ENCODE measurements around the gene HPS1.

Gene HPS1

DNA sequence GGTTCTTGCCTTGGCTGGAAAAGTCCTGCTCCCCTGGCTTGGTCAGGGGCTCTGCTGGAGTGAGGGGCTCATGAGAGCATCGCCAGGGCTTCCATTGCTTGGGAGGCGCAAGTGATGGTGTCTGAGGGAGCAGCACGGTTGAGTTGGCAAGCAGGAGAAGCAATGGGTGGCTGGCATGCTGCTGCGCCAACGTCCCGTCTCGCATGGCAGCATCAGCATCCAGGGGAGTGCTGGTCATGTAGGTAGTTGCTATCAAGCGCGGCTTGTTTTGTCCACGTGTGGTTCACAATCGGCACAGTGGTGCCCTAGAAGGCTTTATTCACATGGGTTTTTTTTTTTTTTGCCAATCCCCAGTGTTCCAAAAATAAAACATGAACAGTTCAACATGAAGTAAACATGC lies 35.6 kb downstream of the HPS1 start:
- no peak for DNase-seq

- DNase-seq = no peak
Measured at GRCh38 chr10:98410759-98411158, 36.0 kb downstream of the HPS1 start.

GRCh38 chr10:98410135-98410743 lies 36.5 kb downstream of the HPS1 start:
- no peak for DNase-seq

DNA sequence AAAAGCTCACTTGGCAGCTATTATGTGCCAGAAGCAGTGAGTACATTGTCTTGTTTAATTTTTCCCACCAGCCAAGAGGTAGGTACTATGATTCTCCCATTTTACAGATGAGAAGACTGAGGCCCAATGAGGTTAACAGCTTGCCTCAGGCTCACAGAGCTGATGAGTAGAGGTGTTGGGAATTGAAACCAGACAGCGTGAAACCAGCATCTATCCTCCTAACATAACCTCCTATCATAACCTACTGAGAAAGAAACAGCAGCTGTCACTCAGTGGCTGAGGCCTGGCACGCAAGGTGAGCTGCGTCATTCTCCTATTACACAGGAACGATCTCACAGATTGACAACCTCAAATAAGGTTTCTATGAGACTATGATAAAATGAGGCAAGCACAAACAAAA lies 37.9 kb downstream of the HPS1 start:
- no peak for DNase-seq

DNA sequence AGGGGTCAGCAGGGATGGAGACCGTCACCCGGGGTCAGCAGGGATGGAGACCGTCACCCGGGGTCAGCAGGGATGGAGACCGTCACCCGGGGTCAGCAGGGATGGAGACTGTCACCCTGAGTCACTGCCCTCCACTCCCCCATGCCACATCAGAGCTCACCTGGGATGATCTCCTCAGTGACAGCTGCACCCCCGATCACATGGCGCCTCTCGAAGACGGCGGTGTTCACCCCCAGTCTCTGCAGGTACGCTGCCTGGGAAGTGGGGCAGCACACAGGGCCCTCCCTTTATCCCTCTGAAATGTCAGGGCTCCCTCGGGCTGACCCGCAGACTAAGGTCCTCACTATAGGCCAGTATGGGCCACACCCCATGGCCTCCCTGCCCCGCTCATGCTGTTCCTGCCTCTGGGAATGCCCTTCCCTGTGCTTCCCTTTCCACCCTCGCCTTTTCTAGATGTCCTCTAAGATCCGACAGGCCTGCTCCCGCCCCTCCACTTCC lies 38.9 kb downstream of the HPS1 start:
- DNase-seq = no peak

DNA sequence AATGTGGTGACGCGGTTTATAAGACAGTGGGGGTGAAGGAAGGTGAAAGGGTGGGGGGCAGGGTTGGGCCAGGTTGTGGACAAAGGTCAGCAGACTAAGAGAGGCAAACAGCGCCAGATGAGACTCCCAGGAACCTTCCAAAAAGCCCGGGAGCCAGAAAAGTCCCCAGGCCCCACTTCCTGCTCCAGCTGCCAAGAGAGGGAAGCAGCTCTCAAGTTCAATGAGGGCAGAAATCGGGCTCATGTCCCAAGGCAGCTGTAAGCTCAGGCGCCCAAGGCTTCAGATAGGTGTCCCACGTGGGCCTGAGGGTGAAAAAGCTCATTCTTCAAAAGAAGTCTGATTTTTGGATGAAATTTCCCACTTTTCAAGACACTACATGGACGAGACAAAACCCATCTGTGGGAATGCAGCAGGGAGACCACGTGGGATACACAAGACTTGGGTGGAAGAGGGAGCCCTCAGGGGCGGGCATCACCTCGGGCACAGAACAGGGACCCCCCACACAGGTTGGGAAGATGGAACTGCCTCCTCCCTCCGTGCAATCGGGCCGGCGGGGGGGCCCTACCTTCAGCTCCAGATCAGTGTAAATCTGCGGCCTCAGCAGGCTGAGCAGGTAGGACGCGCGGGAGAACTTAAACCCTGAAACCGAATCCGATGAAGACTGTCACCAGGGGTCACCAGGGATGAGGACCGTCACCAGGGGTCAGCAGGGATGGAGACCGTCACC lies 39.6 kb downstream of the HPS1 start:
- no peak for DNase-seq

DNA sequence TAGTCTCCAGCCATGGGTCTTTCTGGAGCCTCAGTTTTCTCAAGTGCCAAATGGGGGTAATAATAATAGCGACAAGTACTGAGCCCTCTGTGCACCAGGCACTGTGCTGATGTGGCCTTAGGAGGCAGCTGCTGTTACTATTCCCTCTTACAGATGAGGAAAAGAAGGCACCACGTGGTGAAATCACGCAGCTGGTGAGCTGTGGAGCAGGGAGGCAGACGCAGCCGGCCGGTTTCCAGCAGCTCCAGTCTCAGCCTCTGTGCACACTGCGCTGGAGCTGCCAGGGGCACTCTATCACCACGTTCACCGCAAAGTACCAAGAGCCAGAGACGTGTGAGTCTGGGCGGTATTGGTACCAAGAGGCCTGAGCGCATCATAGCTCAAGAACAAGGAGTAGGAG lies 41.3 kb downstream of the HPS1 start:
- no peak for DNase-seq

GRCh38 chr10:98404571-98405359 lies 42.0 kb downstream of the HPS1 start:
- DNase-seq = no peak

DNA sequence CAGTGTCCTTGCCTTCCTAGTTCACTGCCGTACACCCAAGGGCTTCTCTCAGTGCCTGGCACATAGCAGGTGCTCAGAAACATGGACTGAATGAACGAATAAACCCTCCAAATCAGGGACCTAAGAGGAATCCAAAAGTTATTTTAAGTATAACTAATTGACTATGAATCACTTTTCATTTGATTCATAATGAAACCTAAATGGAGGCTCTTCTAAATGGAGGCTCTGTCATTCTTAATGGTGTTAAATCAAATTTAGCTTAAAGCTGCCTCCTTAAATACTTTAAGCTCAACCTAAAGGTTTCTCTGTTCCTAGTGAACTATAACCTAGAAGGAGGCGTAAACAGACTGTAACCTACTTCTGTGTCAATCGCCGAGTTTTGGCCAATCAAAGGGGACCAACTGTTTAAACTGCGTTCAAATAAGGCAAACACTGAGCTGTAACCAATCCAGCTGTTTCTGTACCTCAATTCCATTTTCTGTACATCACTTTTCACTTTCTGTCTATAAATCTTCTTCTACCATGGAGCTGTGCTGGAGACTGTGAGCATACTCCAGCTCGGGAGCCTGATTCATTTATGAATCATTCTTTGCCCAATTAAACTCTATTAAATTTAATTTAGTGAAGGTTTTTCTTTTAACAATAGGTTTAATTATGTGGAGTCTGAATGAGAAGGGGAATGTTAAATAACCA lies 42.8 kb downstream of the HPS1 start:
- DNase-seq = no peak

GRCh38 chr10:98402931-98403718 lies 43.6 kb downstream of the HPS1 start:
- no peak for DNase-seq

DNA sequence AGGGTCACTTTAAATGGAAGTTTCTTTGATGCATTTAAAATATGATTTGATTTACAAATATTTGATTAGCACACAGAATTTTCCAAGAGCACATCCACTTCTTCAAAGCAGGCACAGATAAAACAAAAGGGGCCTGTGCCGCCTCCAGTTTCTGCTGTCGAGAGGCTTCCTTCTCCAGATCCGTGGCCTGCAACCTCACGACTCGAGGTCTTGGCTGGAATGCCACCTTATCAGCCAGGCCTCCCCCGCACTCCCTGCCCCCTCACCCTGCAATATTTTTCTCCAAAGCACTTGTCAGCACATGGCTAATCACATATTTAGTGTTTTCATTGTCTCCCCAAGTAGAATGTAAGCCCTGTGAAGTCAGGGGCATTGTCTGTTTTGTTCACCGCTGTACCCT lies 44.3 kb downstream of the HPS1 start:
- DNase-seq = no peak

GRCh38 chr10:98400482-98400881 lies 46.3 kb downstream of the HPS1 start:
- no peak for DNase-seq

- DNase-seq = no peak
Measured at GRCh38 chr10:98399784-98400183, 47.0 kb downstream of the HPS1 start.

DNA sequence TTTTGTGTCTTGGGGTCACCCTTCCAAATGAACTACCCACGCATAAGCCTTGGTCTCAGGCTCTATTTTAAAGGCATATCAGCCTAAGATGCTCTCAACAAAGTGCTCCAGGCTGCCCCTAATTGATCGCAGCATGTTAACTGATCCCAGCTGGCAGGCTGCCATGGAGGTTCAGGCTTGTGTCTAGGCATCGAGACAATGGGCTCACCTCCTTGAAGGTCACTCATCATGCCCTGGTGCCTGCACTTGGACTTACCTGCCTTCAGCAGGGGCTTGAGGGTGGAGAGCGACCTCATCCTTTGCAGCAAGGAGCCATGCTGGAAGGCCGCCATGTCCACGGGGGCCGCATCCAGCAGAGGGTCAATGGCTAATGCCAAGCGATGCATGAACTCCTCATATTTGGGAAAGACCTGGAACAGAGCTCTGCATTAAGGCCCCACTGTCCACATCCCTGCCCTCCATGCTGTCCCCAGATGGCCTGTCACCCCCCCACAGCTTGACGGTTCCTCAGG lies 49.6 kb downstream of the HPS1 start:
- DNase-seq = no peak

GRCh38 chr10:98396096-98397063 lies 50.4 kb downstream of the HPS1 start:
- no peak for DNase-seq

GRCh38 chr10:98394851-98395440 lies 51.8 kb downstream of the HPS1 start:
- no peak for DNase-seq

DNA sequence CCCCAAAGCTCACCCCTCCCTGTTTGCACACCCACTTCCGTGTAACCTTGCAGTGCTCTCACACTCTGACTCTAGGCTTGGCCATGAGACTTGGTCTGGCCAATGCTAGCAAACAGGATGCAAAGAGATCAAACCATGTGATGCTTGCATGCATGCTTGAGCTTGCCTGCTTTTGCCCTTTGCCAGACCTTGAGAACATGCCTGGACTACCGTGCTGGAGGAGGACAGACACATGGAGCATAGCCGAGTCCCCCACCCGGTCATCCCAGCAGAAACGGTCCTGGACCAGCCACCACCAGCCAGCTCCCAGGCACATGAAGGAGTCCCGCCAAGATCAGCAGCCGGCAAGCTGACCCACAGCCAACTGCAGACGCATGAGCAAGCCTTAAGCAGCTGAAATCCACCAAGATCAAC lies 55.1 kb downstream of the HPS1 start:
- DNase-seq = no peak

DNA sequence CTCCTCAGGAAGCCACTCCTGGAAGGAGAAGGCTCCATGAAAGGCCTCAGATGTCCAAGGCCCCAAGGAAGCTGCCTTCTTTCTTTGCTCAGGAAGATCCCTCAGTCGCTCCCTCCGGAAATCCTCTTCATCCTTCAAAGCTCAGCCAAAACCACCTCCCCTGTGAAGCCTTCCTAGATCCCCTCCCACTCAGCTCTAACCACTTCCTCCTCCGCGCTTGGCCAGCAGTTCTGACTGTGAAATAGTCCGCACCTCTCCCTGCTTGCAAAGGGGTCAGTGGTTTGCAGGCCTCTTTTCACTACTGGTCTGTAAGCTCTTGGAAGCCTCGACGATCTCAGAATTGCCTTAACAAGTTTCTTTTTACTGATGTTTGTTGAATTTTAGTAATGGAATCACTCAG lies 55.7 kb downstream of the HPS1 start:
- no peak for DNase-seq

GRCh38 chr10:98390406-98390805 lies 56.3 kb downstream of the HPS1 start:
- no peak for DNase-seq

DNA sequence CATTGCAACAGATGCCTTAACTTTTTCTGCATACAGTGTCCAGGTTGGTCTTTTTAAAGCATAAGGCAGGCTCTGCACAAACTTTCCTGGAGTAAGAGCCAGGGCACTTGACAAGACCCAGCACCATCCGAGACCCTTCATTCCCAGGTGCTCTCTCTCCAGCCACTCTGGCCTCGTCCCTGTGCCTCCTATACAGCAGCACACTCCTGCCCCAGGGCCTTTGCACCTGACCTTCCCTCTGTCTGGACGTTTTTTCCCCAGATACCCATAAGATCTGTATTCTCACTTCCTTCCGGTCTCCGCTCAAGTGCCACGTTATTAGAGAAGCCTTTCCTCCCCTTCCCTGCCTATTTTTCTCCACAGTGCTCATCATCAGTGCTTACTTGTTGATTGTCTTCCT lies 57.3 kb downstream of the HPS1 start:
- DNase-seq = no peak
